Choroid plexus epithelial cell (primary cell): Measurements from ENCODE around the gene EME2.

Source experiments
- DNase-seq: peaks from one replicate; pipeline ENCODE4 v3.0.0-alpha.2; 2010; ENCODE audit warnings: low read depth
- H3K4me3 ChIP-seq: 2 replicates; pipeline ENCODE4 v1.5.1; 2011; ENCODE audit warnings: low read depth, mild to moderate bottlenecking, control low read depth, low read length, moderate library complexity
- TF ChIP-seq, protein P1 (sequence below): conservative IDR thresholded peaks from 2 replicates; pipeline ENCODE4 v1.5.1; 2011; ENCODE audit warnings: low read depth, mild to moderate bottlenecking, control low read depth, inconsistent platforms, low read length, moderate library complexity

Gene EME2

DNA sequence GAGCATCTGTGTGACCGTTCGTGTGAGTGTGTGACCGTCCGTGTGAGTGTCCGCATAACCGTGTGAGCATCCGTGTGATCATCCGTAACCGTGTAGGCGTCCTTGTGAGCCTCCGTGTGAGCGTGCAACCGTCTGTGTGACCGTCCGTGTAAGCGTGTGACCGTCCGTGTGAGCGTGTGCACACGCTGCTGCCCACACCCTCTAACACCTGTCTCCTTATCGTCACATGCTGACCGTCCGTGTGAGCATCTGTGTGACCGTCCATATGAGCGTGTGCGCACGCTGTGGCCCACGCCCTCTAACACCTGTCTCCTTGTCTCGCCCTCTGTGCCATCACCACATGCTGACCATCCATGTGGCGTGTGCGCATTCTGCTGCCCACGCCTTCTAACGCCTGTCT is 32.4 kb upstream of the EME2 start:
- TF ChIP-seq, protein P1, sequence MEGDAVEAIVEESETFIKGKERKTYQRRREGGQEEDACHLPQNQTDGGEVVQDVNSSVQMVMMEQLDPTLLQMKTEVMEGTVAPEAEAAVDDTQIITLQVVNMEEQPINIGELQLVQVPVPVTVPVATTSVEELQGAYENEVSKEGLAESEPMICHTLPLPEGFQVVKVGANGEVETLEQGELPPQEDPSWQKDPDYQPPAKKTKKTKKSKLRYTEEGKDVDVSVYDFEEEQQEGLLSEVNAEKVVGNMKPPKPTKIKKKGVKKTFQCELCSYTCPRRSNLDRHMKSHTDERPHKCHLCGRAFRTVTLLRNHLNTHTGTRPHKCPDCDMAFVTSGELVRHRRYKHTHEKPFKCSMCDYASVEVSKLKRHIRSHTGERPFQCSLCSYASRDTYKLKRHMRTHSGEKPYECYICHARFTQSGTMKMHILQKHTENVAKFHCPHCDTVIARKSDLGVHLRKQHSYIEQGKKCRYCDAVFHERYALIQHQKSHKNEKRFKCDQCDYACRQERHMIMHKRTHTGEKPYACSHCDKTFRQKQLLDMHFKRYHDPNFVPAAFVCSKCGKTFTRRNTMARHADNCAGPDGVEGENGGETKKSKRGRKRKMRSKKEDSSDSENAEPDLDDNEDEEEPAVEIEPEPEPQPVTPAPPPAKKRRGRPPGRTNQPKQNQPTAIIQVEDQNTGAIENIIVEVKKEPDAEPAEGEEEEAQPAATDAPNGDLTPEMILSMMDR = no peak

DNA sequence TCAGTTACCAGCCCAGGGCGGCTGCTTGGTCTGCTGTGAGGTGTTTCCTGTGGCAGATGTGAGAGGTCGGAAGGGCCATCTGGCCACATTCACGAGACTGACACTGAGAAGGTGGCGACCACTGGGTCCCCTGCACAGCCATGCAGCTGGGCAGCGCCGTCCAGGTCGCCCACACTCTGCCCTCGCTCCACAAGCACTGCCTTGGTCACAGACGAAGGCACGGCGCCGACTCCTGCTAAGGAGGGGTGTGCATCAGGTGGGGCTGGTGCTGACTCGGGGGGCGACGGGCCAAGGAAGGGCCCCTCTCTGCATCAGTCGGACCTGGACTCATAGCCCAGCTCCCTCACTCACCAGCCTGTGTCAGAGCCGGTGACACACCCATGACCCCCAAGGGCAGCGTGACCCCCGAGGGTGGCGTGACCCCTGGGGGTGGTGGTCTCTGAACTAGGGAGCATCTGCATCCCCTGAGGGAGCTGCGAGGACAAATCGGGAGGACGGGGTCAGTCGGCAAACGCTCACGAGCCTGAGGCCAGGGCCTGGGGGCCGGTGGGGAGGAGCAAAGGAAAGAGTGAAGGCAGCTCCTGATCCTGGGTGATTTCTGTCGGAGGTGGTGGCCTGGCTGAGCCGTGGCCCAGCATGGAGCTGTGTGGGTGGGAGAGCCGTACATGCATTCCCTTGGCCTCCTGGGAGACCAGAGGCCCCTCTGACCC is 31.7 kb upstream of the EME2 start:
- TF ChIP-seq, protein P1 = no peak
- no peak overlapping the region for H3K4me3 ChIP-seq
- DNase-seq = no peak

More for the DNA sequence above, 32.4 kb upstream of the EME2 start:
- H3K4me3 ChIP-seq = no peak overlapping the region
- no peak for DNase-seq

DNA sequence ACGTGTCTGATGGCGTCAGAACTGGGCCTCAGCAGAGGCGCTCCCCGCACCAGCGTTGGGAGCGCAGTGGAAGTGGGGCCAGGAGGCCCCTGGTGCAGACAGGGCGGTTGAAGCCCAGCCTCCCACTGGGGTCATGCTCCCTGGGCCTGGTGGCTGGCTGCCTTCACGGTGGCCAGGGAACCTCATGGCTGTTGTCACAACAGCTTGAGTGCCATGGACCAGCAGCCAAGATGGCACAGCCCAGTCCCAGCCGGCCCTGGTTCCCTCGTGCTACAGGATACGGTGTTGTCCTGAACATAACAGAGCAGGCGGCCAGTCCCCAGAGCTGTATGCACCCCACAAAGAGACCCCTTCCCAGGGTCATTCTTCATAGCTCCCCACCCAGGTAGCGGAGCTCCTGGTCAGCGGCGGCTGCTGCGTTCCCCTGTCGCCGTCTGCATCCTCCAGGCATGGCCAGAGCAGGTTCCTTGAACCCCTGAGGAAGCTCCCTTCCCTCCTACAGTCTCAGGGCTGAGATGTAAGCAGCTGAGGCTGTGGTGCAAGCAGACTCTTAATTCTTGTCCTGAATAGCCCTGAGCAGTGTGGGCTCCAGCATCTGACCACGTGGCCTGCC is 31.0 kb upstream of the EME2 start:
- no peak for DNase-seq
- TF ChIP-seq, protein P1 = no peak
- H3K4me3 ChIP-seq = no peak overlapping the region

DNA sequence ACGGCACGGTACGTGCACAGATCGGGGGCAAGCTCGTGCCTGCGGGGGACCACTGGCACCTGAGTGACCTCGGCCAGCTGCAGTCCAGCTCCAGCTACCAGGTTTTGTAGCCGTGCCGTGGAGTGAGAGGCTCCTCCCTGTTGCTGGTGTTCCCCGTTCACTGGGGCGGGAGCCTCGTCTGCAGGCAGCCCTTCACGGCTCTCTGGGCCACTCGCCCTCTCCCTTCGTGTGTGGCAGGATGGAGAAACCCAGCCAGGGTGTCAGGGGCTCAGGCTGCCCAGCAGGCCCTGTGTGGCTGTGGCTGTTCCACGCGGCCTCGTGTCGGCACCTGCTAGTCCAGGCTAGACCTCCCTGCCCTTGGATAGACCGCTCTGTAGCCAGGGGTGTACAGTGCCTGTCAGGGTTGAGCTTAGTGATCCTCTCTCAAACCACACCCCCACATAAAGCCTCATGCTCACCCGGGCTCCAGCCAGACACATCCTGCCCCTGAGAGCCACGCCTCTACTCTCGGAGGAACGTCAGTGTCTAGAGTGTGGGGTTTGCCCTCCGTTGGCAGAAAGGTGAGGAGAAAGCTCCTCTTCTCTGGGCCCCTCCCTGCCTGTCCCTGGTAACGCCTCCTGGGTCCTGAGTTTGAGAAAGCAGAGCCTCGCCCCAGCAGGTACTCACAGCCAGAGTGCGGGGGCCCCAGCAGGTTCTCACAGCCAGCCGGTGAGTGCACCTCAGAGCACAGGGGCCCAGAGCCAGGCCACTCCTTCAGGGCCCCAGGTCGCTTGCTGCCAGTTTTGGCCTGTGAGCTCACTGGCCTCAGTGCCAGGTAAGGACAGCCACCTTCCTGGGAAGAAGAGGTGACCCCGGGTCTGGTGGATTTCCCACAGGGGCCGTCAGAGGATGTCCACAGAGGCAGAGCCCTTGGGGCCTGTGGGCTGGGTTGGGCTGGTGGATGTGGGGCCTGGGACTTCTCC is 29.0 kb upstream of the EME2 start:
- TF ChIP-seq, protein P1 = no peak
- H3K4me3 ChIP-seq = no peak overlapping the region
- DNase-seq = no peak

DNA sequence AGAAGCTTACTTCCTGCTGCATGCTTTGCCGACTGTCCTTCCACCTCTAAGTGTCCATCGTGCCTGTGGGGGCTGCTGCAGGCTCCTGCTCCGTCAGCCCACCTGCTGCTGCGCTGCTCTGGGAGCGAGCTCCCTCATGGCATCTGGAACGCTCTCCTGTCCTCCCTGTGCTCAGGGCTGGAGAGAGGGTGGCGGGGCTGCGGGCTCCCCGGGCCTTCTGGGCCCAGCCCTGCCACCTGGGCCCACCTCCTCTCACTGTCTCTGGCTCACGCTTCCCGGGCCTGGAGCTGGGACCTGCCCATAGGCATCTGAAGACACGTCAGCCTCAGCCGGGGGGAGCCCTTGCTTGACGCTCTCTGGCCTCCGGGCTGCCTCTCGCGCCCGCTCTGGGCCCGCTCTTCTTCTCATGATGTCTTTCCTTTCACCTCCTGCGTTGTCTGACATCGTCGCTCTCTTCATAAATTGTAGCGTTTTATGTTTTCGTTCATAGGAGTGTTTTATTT is 28.2 kb upstream of the EME2 start:
- TF ChIP-seq, protein P1 = no peak
- no peak for DNase-seq
- H3K4me3 ChIP-seq = no peak overlapping the region

DNA sequence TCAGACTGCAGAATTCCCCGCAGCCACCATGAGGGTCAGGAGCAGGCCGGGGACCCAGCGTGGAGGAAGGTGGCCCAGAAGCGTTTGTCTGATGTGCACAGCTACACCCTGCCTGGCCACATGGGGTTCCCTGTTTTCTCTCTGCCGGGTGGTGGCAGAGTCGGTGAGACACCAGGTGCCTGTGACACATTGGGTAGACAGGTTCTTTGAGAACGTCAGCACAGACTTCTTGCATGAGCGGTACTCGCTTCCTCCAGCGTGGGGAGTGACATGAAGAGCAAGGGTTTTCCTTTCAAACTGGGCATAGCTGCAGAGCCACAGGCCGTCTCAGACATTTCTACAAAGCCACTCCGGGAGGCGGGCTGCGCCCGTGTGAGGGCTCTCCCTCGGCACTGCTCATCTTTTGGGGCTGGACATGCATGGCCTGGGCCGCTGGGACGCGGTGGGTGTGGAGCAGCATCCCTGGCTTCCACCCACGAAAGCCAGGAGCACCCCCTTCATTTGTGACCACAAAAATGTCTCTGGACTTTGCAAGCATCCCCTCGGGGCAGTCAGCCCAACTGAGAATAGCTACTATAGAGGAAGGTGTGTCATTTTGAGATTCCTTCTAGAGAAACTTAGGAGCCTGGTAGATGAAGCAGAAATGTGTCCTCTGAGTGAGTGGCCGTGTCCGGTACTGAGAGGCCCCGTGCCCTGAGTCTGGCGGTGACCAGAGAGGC is 27.3 kb upstream of the EME2 start:
- peak overlapping the region; percentile 13 for H3K4me3 ChIP-seq
- DNase-seq = peak; percentile 78
- TF ChIP-seq, protein P1 = peak; percentile 4
